ENCODE data around the gene C15orf40. TPM values are rescaled to one million over a fixed set of nuclear protein-coding genes. Genes with fewer than 3 reads are reported as not detected.

The C15orf40 gene
- total RNA-seq, 1 experiment from 2014 or later = 20.6 TPM

- ChIA-PET POLR2A (ENCODE audit: low non-redundant PET) (no interaction called here), CTCF (no interaction called here)
- Histone ChIP-seq H3K4me3 (ENCODE audit: low read depth, low read length, poor library complexity, severe bottlenecking) (peak within 1 kb of the TSS; percentile 67), H3K36me3 (ENCODE audit: insufficient read depth, low read length, poor library complexity, severe bottlenecking) (peaks cover 10% of the 10 kb centered on the region), H3K27me3 (replicated peaks; ENCODE audit: insufficient read depth, low read depth, low read length, poor library complexity) (no peaks in the 10 kb centered on the region), H3K4me1 (ENCODE audit: insufficient read depth, low read length, poor library complexity, severe bottlenecking) (peaks cover 3% of the 10 kb centered on the region), H3K9me3 (ENCODE audit: low read depth, low read length, poor library complexity, severe bottlenecking) (no peaks in the 10 kb centered on the region), H3K27ac (ENCODE audit: low read depth, low read length, poor library complexity, severe bottlenecking) (peak within 1 kb of the TSS; percentile 81)
- intact Hi-C loops (cut with micrococcal nuclease; ENCODE audit: unreplicated experiment) = loop anchor here (5.0 kb wide), 2 partner anchors 134 to 444 kb away; partner anchors contain the start of gene RPS17
- TSS peak; percentile 66 for BruUV-seq (replicated peaks)
- no peak for TF ChIP-seq EZH2 (IDR thresholded peaks at IDR 0.05; ENCODE audit: borderline replicate concordance, low read depth, low read length, poor library complexity, severe bottlenecking)
- TF ChIP-seq CTCF (conservative IDR thresholded peaks at IDR 0.05; ENCODE audit: low read depth, low read length) = no peak
- peak; percentile 97 for DNase-seq (ENCODE audit: low spot score)
Observed at GRCh38 chr15:82985688-82986441, 25.6 kb downstream of the C15orf40 start, which contains the start of gene RAMAC. Gene RAMAC (plus strand): TSS chr15:82986210. CDS start chr15:82989019, 2,809 bp downstream.

DNA sequence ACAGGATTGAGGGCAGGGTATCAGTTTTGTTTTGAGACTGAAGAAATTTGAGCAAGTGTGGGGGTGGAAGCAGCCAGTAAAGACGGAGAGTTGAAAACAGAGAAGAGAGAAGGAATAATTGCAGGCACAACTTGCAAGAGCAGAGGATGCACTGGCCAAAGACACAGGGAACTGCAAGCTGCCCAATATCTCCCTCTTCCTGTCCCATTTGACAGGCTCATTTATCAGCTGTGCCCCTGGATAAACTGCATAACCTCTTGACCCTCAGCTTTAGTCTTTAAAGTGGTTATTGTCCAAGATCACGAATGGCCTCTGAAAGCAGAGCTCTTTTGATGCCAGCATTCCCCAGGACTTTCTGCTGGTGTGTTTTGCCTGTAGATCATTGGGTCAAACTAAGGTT is 30.5 kb downstream of the C15orf40 start:
- TF ChIP-seq CTCF (conservative IDR thresholded peaks at IDR 0.05; ENCODE audit: low read depth, low read length) (no peak), EZH2 (IDR thresholded peaks at IDR 0.05; ENCODE audit: borderline replicate concordance, low read depth, low read length, poor library complexity, severe bottlenecking) (no peak)
- intact Hi-C loops (cut with micrococcal nuclease; ENCODE audit: unreplicated experiment) = no loop called here
- Histone ChIP-seq H3K27ac (ENCODE audit: low read depth, low read length, poor library complexity, severe bottlenecking) (no peak overlapping the region), H3K4me1 (ENCODE audit: insufficient read depth, low read length, poor library complexity, severe bottlenecking) (no peaks in the 10 kb centered on the region), H3K4me3 (ENCODE audit: low read depth, low read length, poor library complexity, severe bottlenecking) (no peak overlapping the region), H3K9me3 (ENCODE audit: low read depth, low read length, poor library complexity, severe bottlenecking) (no peaks in the 10 kb centered on the region), H3K36me3 (ENCODE audit: insufficient read depth, low read length, poor library complexity, severe bottlenecking) (no peaks in the 10 kb centered on the region), H3K27me3 (replicated peaks; ENCODE audit: insufficient read depth, low read depth, low read length, poor library complexity) (no peaks in the 10 kb centered on the region)
- no TSS peak for BruUV-seq (replicated peaks)
- CTCF ChIA-PET = no interaction called here
- no peak for DNase-seq (ENCODE audit: low spot score)
- POLR2A ChIA-PET (ENCODE audit: low non-redundant PET) = no interaction called here

DNA sequence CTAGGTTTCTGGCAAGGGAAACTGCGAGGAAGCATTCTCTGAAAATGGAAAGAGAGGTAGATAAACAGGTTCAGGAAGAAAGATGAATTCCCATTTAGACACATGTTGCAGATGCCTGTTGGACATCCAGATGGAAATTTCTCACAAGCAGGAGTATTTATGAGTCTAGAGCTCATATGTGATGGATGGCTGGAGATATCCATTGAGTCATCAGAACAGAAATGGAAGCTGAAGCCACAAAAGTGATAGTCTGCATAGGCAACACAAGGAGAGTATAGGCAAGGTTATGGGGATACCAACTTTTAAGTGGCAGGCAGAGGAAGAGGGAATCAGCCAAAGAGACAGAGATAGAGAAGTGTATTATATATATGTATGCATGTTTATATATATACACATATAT is 31.7 kb downstream of the C15orf40 start:
- no peaks in the 10 kb centered on the region for H3K27me3 ChIP-seq (replicated peaks; ENCODE audit: insufficient read depth, low read depth, low read length, poor library complexity)
- H3K9me3 ChIP-seq (ENCODE audit: low read depth, low read length, poor library complexity, severe bottlenecking) = no peaks in the 10 kb centered on the region
- no peak for DNase-seq (ENCODE audit: low spot score)
- H3K4me3 ChIP-seq (ENCODE audit: low read depth, low read length, poor library complexity, severe bottlenecking) = no peak overlapping the region
- BruUV-seq (replicated peaks) = no TSS peak
- H3K27ac ChIP-seq (ENCODE audit: low read depth, low read length, poor library complexity, severe bottlenecking) = no peak overlapping the region
- ChIA-PET POLR2A (ENCODE audit: low non-redundant PET) (no interaction called here), CTCF (no interaction called here)
- intact Hi-C loops (cut with micrococcal nuclease; ENCODE audit: unreplicated experiment) = no loop called here
- H3K36me3 ChIP-seq (ENCODE audit: insufficient read depth, low read length, poor library complexity, severe bottlenecking) = no peaks in the 10 kb centered on the region
- no peak for TF ChIP-seq CTCF (conservative IDR thresholded peaks at IDR 0.05; ENCODE audit: low read depth, low read length)
- no peak for TF ChIP-seq EZH2 (IDR thresholded peaks at IDR 0.05; ENCODE audit: borderline replicate concordance, low read depth, low read length, poor library complexity, severe bottlenecking)
- no peaks in the 10 kb centered on the region for H3K4me1 ChIP-seq (ENCODE audit: insufficient read depth, low read length, poor library complexity, severe bottlenecking)

Data from A673 (cell line).